Retina (tissue), 1 donor: Measurements from ENCODE around the gene C1orf116.

Experiments
- DNase-seq: peaks from one replicate; pipeline ENCODE4 v3.0.0-alpha.2; 2016

C1orf116 gene

GRCh38 chr1:206986402-206986801 lies 46.2 kb downstream of the C1orf116 start:
- DNase-seq = no peak

GRCh38 chr1:206985162-206985749 lies 47.3 kb downstream of the C1orf116 start:
- no peak for DNase-seq

GRCh38 chr1:206982216-206982615 lies 50.3 kb downstream of the C1orf116 start:
- peak; percentile 59 for DNase-seq

GRCh38 chr1:206979379-206980043 lies 53.0 kb downstream of the C1orf116 start:
- DNase-seq = no peak

GRCh38 chr1:206978259-206978658 lies 54.3 kb downstream of the C1orf116 start:
- DNase-seq = no peak

- DNase-seq = no peak
Observed at GRCh38 chr1:206975306-206975705, 57.2 kb downstream of the C1orf116 start.

GRCh38 chr1:206974140-206974539 lies 58.4 kb downstream of the C1orf116 start:
- no peak for DNase-seq

- DNase-seq = no peak
Observed at GRCh38 chr1:206972728-206973127, 59.8 kb downstream of the C1orf116 start.

- no peak for DNase-seq
Observed at GRCh38 chr1:206971029-206971655, 61.4 kb downstream of the C1orf116 start.

- no peak for DNase-seq
Observed at GRCh38 chr1:206970446-206970845, 62.1 kb downstream of the C1orf116 start, which contains the start of gene FCAMR. FCAMR (minus strand) TSS chr1:206970460; CDS start chr1:206970125, 335 bp downstream.

GRCh38 chr1:206969090-206969489 lies 63.5 kb downstream of the C1orf116 start:
- no peak for DNase-seq
